Testis (tissue), 2 donors: ENCODE measurements around the gene NEK7.

ENCODE experiments used
- POLR2A ChIP-seq: fragments of 450-650 bp; IDR thresholded peaks from one replicate; pipeline ENCODE4 v1.6.1; 2017; ENCODE audit warnings: antibody characterized with exemption, mild to moderate bottlenecking, moderate library complexity
- TF ChIP-seq, protein P1 (sequence below), 3 experiments: fragments of 450-650 bp in 2 of 3; fragments of 200-600 bp in 1 of 3; sonication (generic) in 1 of 3; IDR thresholded peaks; one replicate each; pipeline ENCODE4 v1.5.1; 2016 to 2019; ENCODE audit warnings: antibody characterized with exemption in 3 of 3, mild to moderate bottlenecking in 2 of 3, moderate library complexity in 1 of 3

DNA sequence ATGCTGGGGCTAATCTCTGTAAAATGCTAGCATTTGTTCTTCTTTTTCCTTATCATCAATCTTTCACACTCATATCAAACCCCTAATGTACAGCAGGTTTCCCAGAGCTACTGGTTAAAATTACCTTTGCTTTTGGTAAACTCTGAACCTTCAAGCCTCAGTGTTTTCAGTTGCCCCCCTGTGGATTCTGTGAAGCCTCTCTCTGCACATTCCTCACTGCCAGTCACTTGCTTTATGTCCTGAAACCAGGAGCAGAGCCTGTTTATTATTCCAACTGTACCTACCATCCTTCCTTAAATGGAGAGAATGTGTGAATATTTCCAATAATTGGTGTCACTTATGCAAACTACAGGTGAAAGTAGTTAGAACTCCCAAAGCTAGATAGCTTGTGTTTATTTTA is 134.2 kb downstream of the NEK7 start:
- TF ChIP-seq, protein P1, sequence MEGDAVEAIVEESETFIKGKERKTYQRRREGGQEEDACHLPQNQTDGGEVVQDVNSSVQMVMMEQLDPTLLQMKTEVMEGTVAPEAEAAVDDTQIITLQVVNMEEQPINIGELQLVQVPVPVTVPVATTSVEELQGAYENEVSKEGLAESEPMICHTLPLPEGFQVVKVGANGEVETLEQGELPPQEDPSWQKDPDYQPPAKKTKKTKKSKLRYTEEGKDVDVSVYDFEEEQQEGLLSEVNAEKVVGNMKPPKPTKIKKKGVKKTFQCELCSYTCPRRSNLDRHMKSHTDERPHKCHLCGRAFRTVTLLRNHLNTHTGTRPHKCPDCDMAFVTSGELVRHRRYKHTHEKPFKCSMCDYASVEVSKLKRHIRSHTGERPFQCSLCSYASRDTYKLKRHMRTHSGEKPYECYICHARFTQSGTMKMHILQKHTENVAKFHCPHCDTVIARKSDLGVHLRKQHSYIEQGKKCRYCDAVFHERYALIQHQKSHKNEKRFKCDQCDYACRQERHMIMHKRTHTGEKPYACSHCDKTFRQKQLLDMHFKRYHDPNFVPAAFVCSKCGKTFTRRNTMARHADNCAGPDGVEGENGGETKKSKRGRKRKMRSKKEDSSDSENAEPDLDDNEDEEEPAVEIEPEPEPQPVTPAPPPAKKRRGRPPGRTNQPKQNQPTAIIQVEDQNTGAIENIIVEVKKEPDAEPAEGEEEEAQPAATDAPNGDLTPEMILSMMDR (IDR thresholded peaks at IDR 0.05): no peak
- no peak for TF ChIP-seq POLR2A
